Medulla oblongata (tissue), 1 donor: ENCODE results near the gene TUBAL3.
"Not testable (repeated sequence)": the region's sequence is repeated elsewhere in the genome, so short reads cannot be mapped to it uniquely, and the experiment has no call there.

Source experiments
- DNase-seq: peaks from one replicate; pipeline ENCODE4 v3.0.0-alpha.2; 2015; ENCODE audit errors: extremely low spot score

The TUBAL3 gene

GRCh38 chr10:5424751-5425150 is 20.1 kb upstream of the TUBAL3 start:
- no peak for DNase-seq

GRCh38 chr10:5423771-5424170 is 19.1 kb upstream of the TUBAL3 start:
- no peak for DNase-seq

- DNase-seq: no peak
Measured at GRCh38 chr10:5419466-5420094, 15.0 kb upstream of the TUBAL3 start.

- DNase-seq: no peak
Measured at GRCh38 chr10:5418584-5418983, 14.0 kb upstream of the TUBAL3 start.

- no peak for DNase-seq
Measured at GRCh38 chr10:5416981-5417380, 12.4 kb upstream of the TUBAL3 start.

- DNase-seq: peak; percentile 59
Measured at GRCh38 chr10:5413012-5413938, 8.6 kb upstream of the TUBAL3 start.

GRCh38 chr10:5412277-5412941 is 7.8 kb upstream of the TUBAL3 start, which contains the start of gene NET1:
Gene NET1, plus strand, starts transcription at chr10:5412557. Its CDS starts 136 bp downstream, at chr10:5412693.
- DNase-seq: peak; percentile 94

- DNase-seq: no peak
Measured at GRCh38 chr10:5411941-5412276, 7.3 kb upstream of the TUBAL3 start.

- not testable (repeated sequence) for DNase-seq
Measured at GRCh38 chr10:5410787-5411186, 6.2 kb upstream of the TUBAL3 start.

- no peak for DNase-seq
Measured at GRCh38 chr10:5406918-5407317, 2.3 kb upstream of the TUBAL3 start.

GRCh38 chr10:5402798-5403197 is 1.8 kb downstream of the TUBAL3 start:
- no peak for DNase-seq

GRCh38 chr10:5400468-5401240 is 4.0 kb downstream of the TUBAL3 start:
- no peak for DNase-seq

GRCh38 chr10:5399332-5399731 is 5.3 kb downstream of the TUBAL3 start:
- no peak for DNase-seq

- peak; percentile 88 for DNase-seq
Measured at GRCh38 chr10:5396556-5397300, 7.9 kb downstream of the TUBAL3 start.

GRCh38 chr10:5395168-5395567 is 9.5 kb downstream of the TUBAL3 start:
- no peak for DNase-seq

- no peak for DNase-seq
Measured at GRCh38 chr10:5393529-5393928, 11.1 kb downstream of the TUBAL3 start.

GRCh38 chr10:5391790-5392189 is 12.8 kb downstream of the TUBAL3 start:
- DNase-seq: peak; percentile 59

- DNase-seq: no peak
Measured at GRCh38 chr10:5390607-5391205, 13.9 kb downstream of the TUBAL3 start.

GRCh38 chr10:5387169-5387568 is 17.5 kb downstream of the TUBAL3 start:
- no peak for DNase-seq

GRCh38 chr10:5385224-5385623 is 19.4 kb downstream of the TUBAL3 start:
- DNase-seq: no peak

- DNase-seq: no peak
Measured at GRCh38 chr10:5381187-5381586, 23.4 kb downstream of the TUBAL3 start.
